Liver (tissue), 3 donors: ENCODE measurements around the gene MLXIP.

Experiments used
- RXRA ChIP-seq, 2 donors: IDR thresholded peaks; 2 replicates each; pipeline ENCODE4 v1.6.1; 2017 to 2018; ENCODE audit warnings: antibody characterized with exemption in 2 of 2, mild to moderate bottlenecking in 1 of 2
- TF ChIP-seq, protein P1 (sequence below): fragments of 150-350 bp; IDR thresholded peaks from 2 replicates; pipeline ENCODE4 v1.5.1; 2017; ENCODE audit warnings: improper control_type of control experiment, low read depth, low read length; ENCODE audit not compliant: missing input control
- donor health status: healthy.
- donor health status: healthy.

DNA sequence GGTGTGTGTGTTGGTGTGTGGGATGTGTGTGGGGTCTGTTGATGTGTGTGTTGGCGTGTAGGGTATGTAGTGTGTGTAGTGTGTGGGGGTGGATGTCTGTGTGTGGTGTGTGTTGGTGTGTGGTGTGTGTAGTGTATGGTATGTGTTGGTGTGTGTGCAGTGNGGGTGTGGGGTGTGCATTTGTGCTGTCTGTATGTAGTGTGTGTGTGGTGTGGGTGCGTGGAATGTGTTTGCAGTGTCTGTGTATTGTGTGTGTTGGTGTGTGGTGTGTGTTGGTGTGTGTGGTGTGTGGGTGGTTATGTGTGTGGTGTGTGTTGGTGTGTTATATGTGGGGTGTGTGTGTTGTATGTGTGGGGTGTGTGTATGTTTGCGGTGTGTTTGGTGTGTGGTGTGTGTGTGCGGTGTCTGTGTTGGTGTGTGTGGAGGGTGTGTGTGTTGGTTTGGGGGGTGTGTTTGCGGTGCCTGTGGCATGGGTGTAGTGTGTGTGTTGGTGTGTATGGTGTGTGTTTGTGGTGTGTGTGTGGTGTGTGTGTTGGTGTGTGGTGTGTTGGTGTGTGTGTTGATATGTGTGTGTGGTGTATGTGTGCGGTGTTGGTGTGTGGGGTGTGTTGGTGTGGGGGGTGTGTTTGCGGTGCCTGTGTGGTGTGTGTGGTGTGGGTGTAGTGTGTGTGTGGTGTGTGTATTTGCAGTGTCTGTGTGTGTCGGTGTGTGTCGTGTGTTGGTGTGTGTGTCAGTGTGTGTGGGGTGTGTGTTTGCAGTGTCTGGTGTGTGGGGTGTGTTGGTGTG lies 14.7 kb downstream of the MLXIP start:
- TF ChIP-seq, protein P1, sequence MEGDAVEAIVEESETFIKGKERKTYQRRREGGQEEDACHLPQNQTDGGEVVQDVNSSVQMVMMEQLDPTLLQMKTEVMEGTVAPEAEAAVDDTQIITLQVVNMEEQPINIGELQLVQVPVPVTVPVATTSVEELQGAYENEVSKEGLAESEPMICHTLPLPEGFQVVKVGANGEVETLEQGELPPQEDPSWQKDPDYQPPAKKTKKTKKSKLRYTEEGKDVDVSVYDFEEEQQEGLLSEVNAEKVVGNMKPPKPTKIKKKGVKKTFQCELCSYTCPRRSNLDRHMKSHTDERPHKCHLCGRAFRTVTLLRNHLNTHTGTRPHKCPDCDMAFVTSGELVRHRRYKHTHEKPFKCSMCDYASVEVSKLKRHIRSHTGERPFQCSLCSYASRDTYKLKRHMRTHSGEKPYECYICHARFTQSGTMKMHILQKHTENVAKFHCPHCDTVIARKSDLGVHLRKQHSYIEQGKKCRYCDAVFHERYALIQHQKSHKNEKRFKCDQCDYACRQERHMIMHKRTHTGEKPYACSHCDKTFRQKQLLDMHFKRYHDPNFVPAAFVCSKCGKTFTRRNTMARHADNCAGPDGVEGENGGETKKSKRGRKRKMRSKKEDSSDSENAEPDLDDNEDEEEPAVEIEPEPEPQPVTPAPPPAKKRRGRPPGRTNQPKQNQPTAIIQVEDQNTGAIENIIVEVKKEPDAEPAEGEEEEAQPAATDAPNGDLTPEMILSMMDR, result no peak
- no peak for TF ChIP-seq RXRA (IDR thresholded peaks at IDR 0.05)
